ENCODE results near the gene RNF115.
"Not testable (repeated sequence)": the region's sequence is repeated elsewhere in the genome, so short reads cannot be mapped to it uniquely, and the experiment has no call there.

RNF115 gene

DNA sequence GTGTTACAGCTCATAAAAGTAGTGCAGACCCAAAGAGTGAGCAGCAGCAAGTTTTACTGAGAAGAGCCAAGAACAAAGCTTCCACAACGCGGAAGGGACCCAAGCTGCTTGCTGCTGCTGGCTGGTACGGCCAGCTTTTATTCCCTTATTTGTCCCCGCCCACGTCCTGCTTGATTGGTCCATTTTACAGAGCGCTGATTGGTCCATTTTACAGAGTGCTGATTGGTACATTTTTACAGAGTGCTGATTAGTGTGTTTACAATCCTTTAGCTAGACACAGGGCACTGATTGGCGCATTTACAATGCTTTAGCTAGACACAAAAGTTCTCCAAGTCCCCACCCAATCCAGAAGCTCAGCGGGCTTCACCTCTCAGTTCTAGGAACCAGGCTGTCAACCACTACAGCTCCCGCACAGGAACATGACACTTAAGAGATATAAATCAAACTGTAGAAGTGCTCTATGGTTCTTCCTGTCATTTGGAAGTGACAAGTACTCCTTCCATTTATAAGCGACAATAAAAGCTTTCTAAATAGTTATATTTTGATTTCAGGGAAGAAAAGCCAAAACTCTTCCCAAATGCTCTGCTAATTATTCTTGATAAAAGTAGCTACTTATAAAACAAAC is 28.5 kb downstream of the RNF115 start:
- Histone ChIP-seq H3K4me1 (ENCODE audit: insufficient read depth, low read length, poor library complexity, severe bottlenecking) (peaks cover 5% of the 10 kb centered on the region), H3K9ac (ENCODE audit: low read depth, low read length, poor library complexity, severe bottlenecking) (no peak overlapping the region), H3K79me2 (ENCODE audit: insufficient read depth, low read length) (peaks cover 70% of the 10 kb centered on the region), H3K4me2 (ENCODE audit: low read depth, low read length, poor library complexity, severe bottlenecking) (no peak overlapping the region), H2AFZ (ENCODE audit: low read length) (no peak overlapping the region), H4K20me1 (ENCODE audit: insufficient read depth, low read length, poor library complexity, severe bottlenecking) (peaks cover under 1% of the 10 kb centered on the region), H3K27me3 (ENCODE audit: insufficient read depth, low read length, poor library complexity, severe bottlenecking) (no peaks in the 10 kb centered on the region), H3K9me2 (replicated peaks; ENCODE audit: low read depth, low read length) (no peaks in the 10 kb centered on the region), H3K36me3 (ENCODE audit: insufficient read depth, low read length) (peaks cover 26% of the 10 kb centered on the region; the same call in 1 of the 2 replicates), H3K4me3 (ENCODE audit: low read length, poor library complexity, severe bottlenecking) (no peak overlapping the region), H3K9me3 (ENCODE audit: insufficient read depth, low read depth, low read length) (peaks cover 22% of the 10 kb centered on the region), H3F3A (ENCODE audit: low read depth) (no peaks in the 10 kb centered on the region)
- TF ChIP-seq, protein P1, sequence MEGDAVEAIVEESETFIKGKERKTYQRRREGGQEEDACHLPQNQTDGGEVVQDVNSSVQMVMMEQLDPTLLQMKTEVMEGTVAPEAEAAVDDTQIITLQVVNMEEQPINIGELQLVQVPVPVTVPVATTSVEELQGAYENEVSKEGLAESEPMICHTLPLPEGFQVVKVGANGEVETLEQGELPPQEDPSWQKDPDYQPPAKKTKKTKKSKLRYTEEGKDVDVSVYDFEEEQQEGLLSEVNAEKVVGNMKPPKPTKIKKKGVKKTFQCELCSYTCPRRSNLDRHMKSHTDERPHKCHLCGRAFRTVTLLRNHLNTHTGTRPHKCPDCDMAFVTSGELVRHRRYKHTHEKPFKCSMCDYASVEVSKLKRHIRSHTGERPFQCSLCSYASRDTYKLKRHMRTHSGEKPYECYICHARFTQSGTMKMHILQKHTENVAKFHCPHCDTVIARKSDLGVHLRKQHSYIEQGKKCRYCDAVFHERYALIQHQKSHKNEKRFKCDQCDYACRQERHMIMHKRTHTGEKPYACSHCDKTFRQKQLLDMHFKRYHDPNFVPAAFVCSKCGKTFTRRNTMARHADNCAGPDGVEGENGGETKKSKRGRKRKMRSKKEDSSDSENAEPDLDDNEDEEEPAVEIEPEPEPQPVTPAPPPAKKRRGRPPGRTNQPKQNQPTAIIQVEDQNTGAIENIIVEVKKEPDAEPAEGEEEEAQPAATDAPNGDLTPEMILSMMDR (conservative IDR thresholded peaks at IDR 0.05; ENCODE audit: low read length) = no peak
- TF ChIP-seq EZH2phosphoT487 (IDR thresholded peaks at IDR 0.05; ENCODE audit: borderline replicate concordance) = no peak

DNA sequence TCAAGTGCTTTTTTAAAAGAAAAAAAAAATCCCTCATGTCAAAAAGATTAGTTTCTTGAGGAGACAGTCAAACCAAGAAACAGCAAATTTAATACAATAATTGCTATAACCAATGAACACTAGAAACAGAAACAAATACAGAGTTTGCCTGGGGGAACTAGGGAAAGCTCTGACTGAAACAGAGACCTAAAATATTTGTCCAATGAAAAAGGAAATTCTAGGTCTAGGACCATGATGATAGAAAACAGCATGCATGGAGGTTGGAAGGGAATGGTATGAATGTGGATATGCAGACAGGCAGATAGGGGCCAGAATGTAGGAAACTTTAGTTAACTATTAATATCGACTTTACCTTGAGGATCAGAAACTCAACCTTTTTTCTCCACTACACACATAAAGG is 31.4 kb downstream of the RNF115 start:
- H3K27me3 ChIP-seq (ENCODE audit: insufficient read depth, low read length, poor library complexity, severe bottlenecking) = no peaks in the 10 kb centered on the region
- no peaks in the 10 kb centered on the region for H4K20me1 ChIP-seq (ENCODE audit: insufficient read depth, low read length, poor library complexity, severe bottlenecking)
- H3F3A ChIP-seq (ENCODE audit: low read depth) = no peaks in the 10 kb centered on the region
- H3K9me3 ChIP-seq (ENCODE audit: insufficient read depth, low read depth, low read length) = peaks cover 17% of the 10 kb centered on the region
- H3K4me3 ChIP-seq (ENCODE audit: low read length, poor library complexity, severe bottlenecking) = no peak overlapping the region
- H3K4me1 ChIP-seq (ENCODE audit: insufficient read depth, low read length, poor library complexity, severe bottlenecking) = no peaks in the 10 kb centered on the region
- peaks cover 29% of the 10 kb centered on the region; the same call in 1 of the 2 replicates for H3K36me3 ChIP-seq (ENCODE audit: insufficient read depth, low read length)
- peaks cover 49% of the 10 kb centered on the region; the same call in 1 of the 2 replicates for H3K79me2 ChIP-seq (ENCODE audit: insufficient read depth, low read length)
- H3K9me2 ChIP-seq (replicated peaks; ENCODE audit: low read depth, low read length) = no peaks in the 10 kb centered on the region
- no peak overlapping the region for H2AFZ ChIP-seq (ENCODE audit: low read length)
- TF ChIP-seq, protein P1 (conservative IDR thresholded peaks at IDR 0.05; ENCODE audit: low read length) = no peak
- no peak for TF ChIP-seq EZH2phosphoT487 (IDR thresholded peaks at IDR 0.05; ENCODE audit: borderline replicate concordance)
- no peak overlapping the region for H3K9ac ChIP-seq (ENCODE audit: low read depth, low read length, poor library complexity, severe bottlenecking)
- H3K4me2 ChIP-seq (ENCODE audit: low read depth, low read length, poor library complexity, severe bottlenecking) = no peak overlapping the region

- H3K9me3 ChIP-seq (ENCODE audit: insufficient read depth, low read depth, low read length) = peaks cover 11% of the 10 kb centered on the region
- not testable (repeated sequence) for H3K4me2 ChIP-seq (ENCODE audit: low read depth, low read length, poor library complexity, severe bottlenecking); H3K4me3 ChIP-seq (ENCODE audit: low read length, poor library complexity, severe bottlenecking); H3F3A ChIP-seq (ENCODE audit: low read depth); H3K27me3 ChIP-seq (ENCODE audit: insufficient read depth, low read length, poor library complexity, severe bottlenecking); H4K20me1 ChIP-seq (ENCODE audit: insufficient read depth, low read length, poor library complexity, severe bottlenecking); H3K9ac ChIP-seq (ENCODE audit: low read depth, low read length, poor library complexity, severe bottlenecking); H2AFZ ChIP-seq (ENCODE audit: low read length); H3K9me2 ChIP-seq (replicated peaks; ENCODE audit: low read depth, low read length); H3K4me1 ChIP-seq (ENCODE audit: insufficient read depth, low read length, poor library complexity, severe bottlenecking)
- H3K36me3 ChIP-seq (ENCODE audit: insufficient read depth, low read length) = peaks cover 28% of the 10 kb centered on the region; the same call in 1 of the 2 replicates
- peaks cover 42% of the 10 kb centered on the region; the same call in 1 of the 2 replicates for H3K79me2 ChIP-seq (ENCODE audit: insufficient read depth, low read length)
Measured at GRCh38 chr1:145791860-145792259, 32.0 kb downstream of the RNF115 start.

GRCh38 chr1:145788580-145788979 is 35.3 kb downstream of the RNF115 start:
- H4K20me1 ChIP-seq (ENCODE audit: insufficient read depth, low read length, poor library complexity, severe bottlenecking) = peaks cover 3% of the 10 kb centered on the region
- no peaks in the 10 kb centered on the region for H3K9me2 ChIP-seq (replicated peaks; ENCODE audit: low read depth, low read length)
- peaks cover 5% of the 10 kb centered on the region for H3K4me1 ChIP-seq (ENCODE audit: insufficient read depth, low read length, poor library complexity, severe bottlenecking)
- peaks cover 22% of the 10 kb centered on the region; the same call in 1 of the 2 replicates for H3K79me2 ChIP-seq (ENCODE audit: insufficient read depth, low read length)
- H3K4me3 ChIP-seq (ENCODE audit: low read length, poor library complexity, severe bottlenecking) = no peak overlapping the region
- H2AFZ ChIP-seq (ENCODE audit: low read length) = no peak overlapping the region
- 0 out of 2 replicates have a peak, but pooled peaks cover 3% of the 10 kb centered on the region for H3F3A ChIP-seq (ENCODE audit: low read depth)
- H3K9ac ChIP-seq (ENCODE audit: low read depth, low read length, poor library complexity, severe bottlenecking) = no peak overlapping the region
- H3K27me3 ChIP-seq (ENCODE audit: insufficient read depth, low read length, poor library complexity, severe bottlenecking) = no peaks in the 10 kb centered on the region
- H3K36me3 ChIP-seq (ENCODE audit: insufficient read depth, low read length) = peaks cover 41% of the 10 kb centered on the region; the same call in 1 of the 2 replicates
- no peak for TF ChIP-seq EZH2phosphoT487 (IDR thresholded peaks at IDR 0.05; ENCODE audit: borderline replicate concordance)
- TF ChIP-seq, protein P1 (conservative IDR thresholded peaks at IDR 0.05; ENCODE audit: low read length) = no peak
- H3K9me3 ChIP-seq (ENCODE audit: insufficient read depth, low read depth, low read length) = no peaks in the 10 kb centered on the region
- H3K4me2 ChIP-seq (ENCODE audit: low read depth, low read length, poor library complexity, severe bottlenecking) = no peak overlapping the region

Measured in Loucy (cell line).